GM21447 (cell line): Measurements from ENCODE around the gene ARL14EPL.

Experiments used
- ATAC-seq: cut with Tn5 transposase; IDR thresholded peaks from one replicate; pipeline ENCODE4 v1.9.1; 2021; ENCODE audit not compliant: unreplicated experiment

ARL14EPL gene

GRCh38 chr5:116032094-116032517 lies at the start of gene ARL14EPL:
TSS of gene ARL14EPL (plus strand) at chr5:116032472. CDS start at chr5:116051466, 18,994 bp downstream.
- ATAC-seq = peak; percentile 72

GRCh38 chr5:115983519-115983918 lies 48.8 kb upstream of the ARL14EPL start:
- no peak for ATAC-seq

- ATAC-seq = no peak
These were observed 46.2 kb upstream of the ARL14EPL start for GRCh38 chr5:115985802-115986757.

- ATAC-seq = no peak
These were observed 44.3 kb upstream of the ARL14EPL start for GRCh38 chr5:115988002-115988401.

- no peak for ATAC-seq
These were observed 39.4 kb upstream of the ARL14EPL start for GRCh38 chr5:115992848-115993350.

- no peak for ATAC-seq
These were observed 36.9 kb upstream of the ARL14EPL start for GRCh38 chr5:115995351-115995750.

- ATAC-seq = no peak
These were observed 30.0 kb upstream of the ARL14EPL start for GRCh38 chr5:116002116-116002906.

- no peak for ATAC-seq
These were observed 28.0 kb upstream of the ARL14EPL start for GRCh38 chr5:116004248-116004647.

GRCh38 chr5:116009806-116010205 lies 22.5 kb upstream of the ARL14EPL start:
- no peak for ATAC-seq

GRCh38 chr5:116011046-116011445 lies 21.2 kb upstream of the ARL14EPL start:
- ATAC-seq = no peak

GRCh38 chr5:116013207-116013785 lies 19.0 kb upstream of the ARL14EPL start:
- no peak for ATAC-seq

GRCh38 chr5:116013936-116014335 lies 18.3 kb upstream of the ARL14EPL start:
- no peak for ATAC-seq

GRCh38 chr5:116023619-116024018 lies 8.7 kb upstream of the ARL14EPL start:
- ATAC-seq = no peak

GRCh38 chr5:116025866-116026265 lies 6.4 kb upstream of the ARL14EPL start:
- ATAC-seq = no peak

GRCh38 chr5:116032991-116033390 lies 719 bp downstream of the ARL14EPL start:
- ATAC-seq = peak; percentile 54

GRCh38 chr5:116035123-116035522 lies 2.9 kb downstream of the ARL14EPL start:
- ATAC-seq = no peak

- no peak for ATAC-seq
These were observed 5.1 kb downstream of the ARL14EPL start for GRCh38 chr5:116037236-116037822.

- ATAC-seq = peak; percentile 81
These were observed 6.5 kb downstream of the ARL14EPL start for GRCh38 chr5:116038817-116039216.

GRCh38 chr5:116042375-116042774 lies 10.1 kb downstream of the ARL14EPL start:
- no peak for ATAC-seq

- no peak for ATAC-seq
These were observed 11.8 kb downstream of the ARL14EPL start for GRCh38 chr5:116044073-116044472.

- no peak for ATAC-seq
These were observed 13.5 kb downstream of the ARL14EPL start for GRCh38 chr5:116045821-116046220.
